AG04449 (cell line): ENCODE results near the gene RPS14.
"Not testable (repeated sequence)": the region's sequence is repeated elsewhere in the genome, so short reads cannot be mapped to it uniquely, and the experiment has no call there.

Experiments
- CTCF ChIA-PET: fragments of 350-600 bp; formaldehyde crosslinking; extraction: SDS; loops from one replicate; lab custom pipeline; 2021; ENCODE audit warnings: antibody characterized with exemption; lab: Yijun Ruan, JAX
- POLR2A ChIA-PET: fragments of 400-600, 350-600 bp; formaldehyde crosslinking; extraction: SDS; loops from one replicate; lab custom pipeline; 2020; ENCODE audit warnings: antibody characterized with exemption, inconsistent platforms; lab: Yijun Ruan, JAX
- DNase-seq: peaks from one replicate; pipeline ENCODE4 v3.0.0-alpha.2; 2010; ENCODE audit warnings: low read depth, low spot score
- H3K4me3 ChIP-seq: 2 replicates; pipeline ENCODE4 v1.5.1; 2011; ENCODE audit warnings: low read depth, mild to moderate bottlenecking, control low read depth, low read length
- CTCF ChIP-seq: IDR thresholded peaks from one replicate; pipeline ENCODE4 v1.5.1; 2011; ENCODE audit warnings: mild to moderate bottlenecking, moderate library complexity, low read length, control low read depth, inconsistent platforms; ENCODE audit not compliant: insufficient read depth; ENCODE audit errors: missing control alignments

The RPS14 gene

GRCh38 chr5:150431574-150431973, 18.0 kb downstream of the RPS14 start:
- TF ChIP-seq CTCF, result no peak
- ChIA-PET POLR2A (no interaction called here), CTCF (interaction anchor here (0.9 to 1.1 kb wide), 2 partner anchors 18 to 80 kb away, joined by 3 to 6 read pairs; partner anchors contain the start of gene CD74)
- DNase-seq, result no peak
- no peak overlapping the region for H3K4me3 ChIP-seq

GRCh38 chr5:150431048-150431447, 18.5 kb downstream of the RPS14 start:
- CTCF ChIA-PET, result no interaction called here
- POLR2A ChIA-PET, result no interaction called here
- no peak for TF ChIP-seq CTCF
- no peak for DNase-seq
- H3K4me3 ChIP-seq, result no peak overlapping the region

- ChIA-PET POLR2A (no interaction called here), CTCF (interaction anchor here (1.1 kb wide), 1 partner anchor 10 kb away, joined by 3 read pairs; no protein-coding TSS in a partner anchor)
- no peak overlapping the region for H3K4me3 ChIP-seq
- DNase-seq, result no peak
- TF ChIP-seq CTCF, result no peak
Observed at GRCh38 chr5:150429410-150429873, 20.1 kb downstream of the RPS14 start.

- no peak for TF ChIP-seq CTCF
- POLR2A ChIA-PET, result no interaction called here
Observed at GRCh38 chr5:150428978-150429377, 20.6 kb downstream of the RPS14 start.

DNA sequence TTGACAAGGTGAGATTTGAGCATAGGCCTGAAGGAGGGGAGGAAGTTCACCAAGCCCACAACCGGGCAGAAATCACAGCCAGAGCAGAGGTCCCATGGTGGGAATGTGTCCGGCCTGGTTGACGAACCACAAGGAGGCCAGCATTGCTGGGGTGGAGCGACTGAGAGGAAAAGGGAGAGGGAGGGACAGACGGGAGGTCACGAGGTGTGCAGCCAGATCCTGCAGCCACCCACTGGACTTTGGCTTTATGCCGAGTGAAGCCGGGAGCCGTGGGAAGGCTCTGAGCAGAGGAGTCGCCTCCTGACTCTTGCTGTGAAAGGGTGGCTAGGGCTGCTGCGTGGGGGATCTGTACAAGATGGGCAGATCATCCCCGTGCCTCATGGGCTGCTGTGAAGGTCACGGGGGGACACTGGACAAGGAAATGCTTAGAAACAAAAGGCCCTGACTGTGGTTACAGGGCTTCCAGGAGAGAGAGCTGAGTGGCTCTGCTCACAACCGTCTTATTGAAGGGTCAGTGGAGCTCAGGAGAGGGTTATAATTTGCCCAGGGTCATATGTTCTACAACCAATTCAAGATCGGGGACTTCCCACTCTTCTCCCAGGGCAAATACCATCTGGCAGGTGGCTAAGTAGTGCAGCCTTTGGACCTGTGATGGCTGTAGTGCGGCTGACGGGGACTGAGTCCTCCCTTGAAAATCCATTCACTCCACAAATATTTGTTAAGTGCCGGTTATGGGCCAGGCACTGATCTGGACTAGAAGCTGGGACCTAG, 21.2 kb downstream of the RPS14 start:
- POLR2A ChIA-PET, result no interaction called here
- DNase-seq, result no peak
- CTCF ChIA-PET, result interaction anchor here (1.3 kb wide), 1 partner anchor 8 kb away, joined by 4 read pairs; no protein-coding TSS in a partner anchor
- TF ChIP-seq CTCF, result no peak
- H3K4me3 ChIP-seq, result no peak overlapping the region

More at GRCh38 chr5:150428978-150429377, 20.6 kb downstream of the RPS14 start:
- no peak for DNase-seq
- CTCF ChIA-PET, result interaction anchor here (1.1 kb wide), 1 partner anchor 11 kb away, joined by 3 read pairs; no protein-coding TSS in a partner anchor
- H3K4me3 ChIP-seq, result no peak overlapping the region

GRCh38 chr5:150426165-150426564, 23.4 kb downstream of the RPS14 start:
- ChIA-PET POLR2A (interaction anchor here (0.6 kb wide), 1 partner anchor 16 kb away, joined by 6 read pairs; no protein-coding TSS in a partner anchor), CTCF (interaction anchor here (0.6 to 2.1 kb wide), 5 partner anchors 8 to 150 kb away, joined by 3 to 8 read pairs (median 3); partner anchors contain the start of gene CD74)

More at GRCh38 chr5:150426165-150426564, 23.4 kb downstream of the RPS14 start:
- not testable (repeated sequence) for DNase-seq, H3K4me3 ChIP-seq
